AG09319 (cell line): Measurements from ENCODE around the gene CETP.
"Not testable (repeated sequence)": the region's sequence is repeated elsewhere in the genome, so short reads cannot be mapped to it uniquely, and the experiment has no call there.

ENCODE experiments used
- DNase-seq: peaks from one replicate; pipeline ENCODE4 v3.0.0-alpha.2; 2010; ENCODE audit warnings: low read depth; ENCODE audit errors: extremely low read depth
- TF ChIP-seq, protein P1 (sequence below): IDR thresholded peaks from 2 replicates; pipeline ENCODE4 v1.5.1; 2011; ENCODE audit warnings: low read depth, mild to moderate bottlenecking, inconsistent platforms, low read length, moderate library complexity

Gene CETP

DNA sequence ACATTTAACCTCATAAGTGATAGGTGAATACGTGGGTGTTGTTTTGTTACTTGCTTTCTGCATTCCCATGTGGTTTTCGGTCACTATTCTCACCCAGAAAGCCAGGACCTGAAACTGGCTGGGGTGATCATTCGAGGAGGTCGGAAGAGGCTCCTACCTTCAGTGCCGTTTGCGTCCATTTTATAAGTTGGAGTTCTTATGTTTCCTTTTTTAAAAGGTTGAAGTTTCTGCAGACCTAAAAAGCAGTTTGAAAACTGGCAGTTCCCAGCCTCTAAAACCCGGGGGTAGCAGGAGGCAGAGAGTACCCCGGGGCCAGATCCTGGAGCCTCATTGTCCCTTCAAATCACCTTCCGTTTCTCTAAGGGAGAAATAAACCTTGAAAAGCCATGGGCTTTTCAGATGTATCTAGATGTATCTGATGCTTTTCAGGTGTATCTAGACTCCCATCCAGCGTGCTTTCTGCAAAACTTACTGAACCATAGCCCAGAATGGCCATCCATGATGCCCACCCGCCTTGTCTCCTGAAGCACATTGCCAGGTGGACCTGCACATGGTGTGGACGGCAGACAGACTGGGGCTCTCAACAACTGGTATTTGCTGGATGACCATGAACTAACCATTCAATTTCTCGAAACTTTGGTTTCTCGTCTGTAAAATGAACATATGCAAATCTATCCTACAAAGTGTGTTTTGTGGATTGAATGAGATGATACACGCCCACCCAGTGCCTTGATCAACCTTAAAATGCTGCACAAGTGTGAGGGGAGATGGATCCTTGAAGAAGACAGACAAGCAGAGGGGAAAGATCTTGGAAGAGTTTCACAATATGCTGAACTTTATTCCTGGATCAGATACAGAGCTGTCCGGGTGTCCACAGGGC, 28.9 kb downstream of the CETP start:
- TF ChIP-seq, protein P1, sequence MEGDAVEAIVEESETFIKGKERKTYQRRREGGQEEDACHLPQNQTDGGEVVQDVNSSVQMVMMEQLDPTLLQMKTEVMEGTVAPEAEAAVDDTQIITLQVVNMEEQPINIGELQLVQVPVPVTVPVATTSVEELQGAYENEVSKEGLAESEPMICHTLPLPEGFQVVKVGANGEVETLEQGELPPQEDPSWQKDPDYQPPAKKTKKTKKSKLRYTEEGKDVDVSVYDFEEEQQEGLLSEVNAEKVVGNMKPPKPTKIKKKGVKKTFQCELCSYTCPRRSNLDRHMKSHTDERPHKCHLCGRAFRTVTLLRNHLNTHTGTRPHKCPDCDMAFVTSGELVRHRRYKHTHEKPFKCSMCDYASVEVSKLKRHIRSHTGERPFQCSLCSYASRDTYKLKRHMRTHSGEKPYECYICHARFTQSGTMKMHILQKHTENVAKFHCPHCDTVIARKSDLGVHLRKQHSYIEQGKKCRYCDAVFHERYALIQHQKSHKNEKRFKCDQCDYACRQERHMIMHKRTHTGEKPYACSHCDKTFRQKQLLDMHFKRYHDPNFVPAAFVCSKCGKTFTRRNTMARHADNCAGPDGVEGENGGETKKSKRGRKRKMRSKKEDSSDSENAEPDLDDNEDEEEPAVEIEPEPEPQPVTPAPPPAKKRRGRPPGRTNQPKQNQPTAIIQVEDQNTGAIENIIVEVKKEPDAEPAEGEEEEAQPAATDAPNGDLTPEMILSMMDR, result no peak
- DNase-seq, result no peak

DNA sequence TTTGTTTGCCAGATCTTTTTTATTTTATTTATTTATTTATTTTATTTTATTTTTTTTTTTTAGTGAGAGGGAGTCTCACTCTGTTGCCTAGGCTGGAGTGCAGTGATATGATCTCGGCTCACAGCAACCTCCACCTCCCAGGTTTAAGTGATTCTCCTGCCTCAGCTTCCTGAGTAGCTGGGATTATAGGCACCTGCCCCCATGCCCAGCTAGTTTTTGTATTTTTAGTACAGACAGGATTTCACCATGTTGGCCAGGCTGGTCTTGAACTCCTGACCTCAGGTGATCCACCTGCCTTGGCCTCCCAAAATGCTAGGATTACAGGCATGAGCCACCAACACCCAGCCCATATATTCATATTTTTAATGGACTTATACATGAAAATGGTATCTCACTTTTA, 30.7 kb downstream of the CETP start:
- not testable (repeated sequence) for DNase-seq

DNA sequence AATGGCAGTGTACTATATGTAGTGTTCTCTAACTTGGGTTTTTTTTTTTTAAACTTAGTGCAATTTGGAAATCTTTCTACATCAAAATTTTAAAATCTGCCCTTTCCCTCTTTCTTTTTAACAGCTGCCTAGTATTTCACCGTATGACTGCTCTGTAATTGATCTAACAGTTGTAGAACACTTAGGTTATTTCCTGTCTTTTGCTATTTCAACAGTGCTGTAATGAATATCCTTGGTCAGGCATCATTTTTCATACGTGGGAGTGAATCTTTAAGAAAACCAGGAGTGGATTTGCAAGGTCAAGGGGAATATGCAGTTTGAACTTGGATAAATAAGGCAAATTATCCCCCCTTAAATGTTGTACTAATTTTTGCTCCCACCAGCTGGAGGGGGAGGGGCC, 31.5 kb downstream of the CETP start:
- TF ChIP-seq, protein P1, result no peak
- no peak for DNase-seq

DNA sequence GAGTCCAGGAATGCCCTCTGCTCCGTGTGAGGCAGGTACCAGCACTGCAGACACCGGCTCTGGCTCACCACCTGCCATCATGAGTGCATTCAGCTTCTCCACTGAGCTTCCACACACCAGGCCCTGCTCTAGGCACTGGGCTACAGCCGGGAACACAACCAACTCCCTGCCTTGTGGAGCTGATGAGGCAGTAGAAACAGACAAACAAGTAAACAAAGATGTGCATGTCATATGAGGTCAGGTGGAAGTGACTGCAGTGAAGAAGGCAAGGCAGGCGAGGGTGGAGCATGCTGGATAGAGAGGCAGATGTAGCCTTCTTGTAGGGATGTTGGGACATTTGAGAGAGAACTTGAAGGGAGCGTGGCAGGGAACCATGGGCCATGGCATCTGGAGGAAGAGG, 32.6 kb downstream of the CETP start:
- DNase-seq, result no peak

DNA sequence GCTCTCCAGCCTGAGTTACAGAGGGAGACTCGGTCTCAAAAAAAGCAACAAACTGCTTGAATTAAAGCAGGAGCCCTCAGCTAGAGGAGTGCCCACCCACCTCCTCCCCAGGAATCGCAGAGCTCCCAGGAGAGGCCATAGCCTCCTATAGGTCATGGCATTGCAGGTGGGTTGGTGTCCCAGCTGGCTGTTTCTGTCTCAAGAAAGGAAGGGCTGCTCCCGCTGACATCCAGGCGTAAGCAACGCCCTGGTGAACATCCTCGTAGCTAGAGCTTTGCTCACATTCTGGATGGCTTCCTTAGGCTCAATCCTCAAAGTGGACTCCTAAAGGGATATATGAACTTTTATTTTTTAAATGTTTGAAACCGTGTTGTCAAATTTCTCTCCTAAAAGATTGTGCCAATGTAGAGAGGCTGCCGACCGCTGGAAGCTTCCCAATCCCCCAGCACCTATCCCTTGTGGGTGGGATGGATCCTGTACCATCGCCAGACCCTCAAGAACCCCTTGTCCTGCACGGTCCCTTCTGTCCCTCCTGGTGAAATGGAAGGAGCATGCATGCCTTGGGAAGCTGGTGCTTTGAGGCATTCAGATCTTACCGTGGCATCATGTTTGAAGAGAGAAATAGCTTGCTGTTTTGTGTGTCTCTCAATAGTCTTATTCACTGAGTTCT, 33.5 kb downstream of the CETP start:
- TF ChIP-seq, protein P1, result no peak
- no peak for DNase-seq

More for the DNA sequence above, 32.6 kb downstream of the CETP start:
- TF ChIP-seq, protein P1, result no peak

DNA sequence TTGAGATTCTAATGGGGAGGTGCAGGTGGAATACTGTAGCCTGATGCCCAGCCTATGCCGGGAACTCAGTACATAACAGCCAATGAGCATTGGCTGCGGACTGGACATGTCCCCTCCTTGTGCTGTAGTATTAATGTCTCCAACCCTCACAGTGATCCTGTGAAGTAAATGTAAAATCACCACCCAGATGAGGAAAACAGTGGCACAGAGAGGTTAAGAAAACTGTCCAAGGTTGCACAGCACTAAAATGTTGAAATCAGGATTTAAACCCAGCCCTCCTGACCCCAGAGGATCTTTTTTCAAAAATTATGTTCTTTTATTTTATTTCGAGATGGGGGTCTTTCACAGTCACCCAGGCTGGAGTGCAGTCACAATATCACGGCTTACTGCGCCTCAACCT, 35.5 kb downstream of the CETP start:
- DNase-seq, result no peak
- TF ChIP-seq, protein P1, result no peak

DNA sequence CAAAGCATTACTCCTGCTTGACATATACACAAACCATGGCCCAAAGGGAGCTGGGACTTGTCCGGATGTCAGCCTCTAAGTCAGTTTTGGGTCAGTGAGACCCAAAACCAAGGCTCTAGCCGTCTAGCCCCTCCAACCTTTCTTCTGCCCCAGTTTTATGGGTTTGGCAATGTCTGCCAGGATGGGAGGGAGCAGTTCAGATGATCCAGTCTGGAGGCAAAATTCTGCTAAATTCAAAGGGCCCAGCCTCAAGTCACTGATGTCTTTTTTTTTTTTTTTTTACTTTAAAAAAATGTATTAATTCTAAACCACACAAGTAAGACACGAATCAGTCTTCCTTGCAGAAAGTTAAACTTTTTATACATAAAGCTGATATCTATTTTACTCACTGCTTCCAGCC, 36.2 kb downstream of the CETP start:
- DNase-seq, result no peak
- TF ChIP-seq, protein P1, result no peak
